IMR-90 (cell line): ENCODE measurements around the gene NOVA2.

Experiments used
- CEBPB ChIP-seq: IDR thresholded peaks from 2 replicates; pipeline ENCODE4 v1.6.1; 2012; ENCODE audit warnings: low read depth, low read length, improper control_type of control experiment
- FOS ChIP-seq: fragments of 150-350 bp; IDR thresholded peaks from 2 replicates; pipeline ENCODE4 v1.6.1; 2016; ENCODE audit warnings: low read depth, low read length
- POLR2A ChIP-seq: IDR thresholded peaks from 2 replicates; pipeline ENCODE4 v1.6.1; 2012; ENCODE audit warnings: mild to moderate bottlenecking, low read depth, low read length
- RAD21 ChIP-seq: IDR thresholded peaks from 2 replicates; pipeline ENCODE4 v1.6.1; 2012; ENCODE audit warnings: low read length, improper control_type of control experiment
- RCOR1 ChIP-seq: IDR thresholded peaks from 2 replicates; pipeline ENCODE4 v1.6.1; 2012; ENCODE audit warnings: mild to moderate bottlenecking, low read length, improper control_type of control experiment; ENCODE audit not compliant: insufficient replicate concordance
- RFX5 ChIP-seq: IDR thresholded peaks from 2 replicates; pipeline ENCODE4 v1.8.0; 2012; ENCODE audit warnings: low read depth, mild to moderate bottlenecking, low read length, moderate library complexity
- SMC3 ChIP-seq: fragments of 150-350 bp; IDR thresholded peaks from 2 replicates; pipeline ENCODE4 v1.6.1; 2016; ENCODE audit warnings: low read depth, mild to moderate bottlenecking, antibody characterized with exemption, low read length, moderate library complexity
- TF ChIP-seq, protein P1 (sequence below): conservative IDR thresholded peaks from 2 replicates; pipeline ENCODE4 v1.5.1; 2012; ENCODE audit warnings: mild to moderate bottlenecking, low read depth, low read length, improper control_type of control experiment

DNA sequence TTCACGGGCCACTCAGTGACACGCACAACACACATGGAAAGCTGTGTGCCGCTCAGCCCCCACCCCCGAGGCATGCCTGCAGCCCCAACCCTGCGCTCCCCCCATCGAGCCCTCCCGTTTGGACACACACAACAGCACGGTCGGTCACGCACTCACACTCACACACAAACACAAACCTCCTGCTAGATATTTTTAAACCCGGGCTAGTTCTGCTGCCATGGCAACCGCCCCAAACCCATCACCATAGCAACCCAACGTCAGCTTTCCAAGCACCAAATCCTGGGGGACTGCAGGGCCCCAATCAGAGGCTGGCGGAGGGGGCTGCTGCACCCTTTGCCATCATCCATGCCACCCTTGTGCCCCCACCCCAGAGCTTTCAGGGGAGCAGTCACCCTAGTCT is 2.5 kb upstream of the NOVA2 start:
- TF ChIP-seq, protein P1, sequence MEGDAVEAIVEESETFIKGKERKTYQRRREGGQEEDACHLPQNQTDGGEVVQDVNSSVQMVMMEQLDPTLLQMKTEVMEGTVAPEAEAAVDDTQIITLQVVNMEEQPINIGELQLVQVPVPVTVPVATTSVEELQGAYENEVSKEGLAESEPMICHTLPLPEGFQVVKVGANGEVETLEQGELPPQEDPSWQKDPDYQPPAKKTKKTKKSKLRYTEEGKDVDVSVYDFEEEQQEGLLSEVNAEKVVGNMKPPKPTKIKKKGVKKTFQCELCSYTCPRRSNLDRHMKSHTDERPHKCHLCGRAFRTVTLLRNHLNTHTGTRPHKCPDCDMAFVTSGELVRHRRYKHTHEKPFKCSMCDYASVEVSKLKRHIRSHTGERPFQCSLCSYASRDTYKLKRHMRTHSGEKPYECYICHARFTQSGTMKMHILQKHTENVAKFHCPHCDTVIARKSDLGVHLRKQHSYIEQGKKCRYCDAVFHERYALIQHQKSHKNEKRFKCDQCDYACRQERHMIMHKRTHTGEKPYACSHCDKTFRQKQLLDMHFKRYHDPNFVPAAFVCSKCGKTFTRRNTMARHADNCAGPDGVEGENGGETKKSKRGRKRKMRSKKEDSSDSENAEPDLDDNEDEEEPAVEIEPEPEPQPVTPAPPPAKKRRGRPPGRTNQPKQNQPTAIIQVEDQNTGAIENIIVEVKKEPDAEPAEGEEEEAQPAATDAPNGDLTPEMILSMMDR = no peak
- TF ChIP-seq FOS (no peak), POLR2A (no peak), RFX5 (no peak), SMC3 (no peak), RAD21 (no peak), RCOR1 (no peak), CEBPB (no peak)
